Natural killer cell (primary cell): ENCODE data around the gene MFSD11. TPM values are rescaled to one million over a fixed set of nuclear protein-coding genes. Genes with fewer than 3 reads are reported as not detected.

Experiments
- ATAC-seq, 3 donors: fragments of 150-1000 bp in 2 of 3; fragments of 200-7000 bp in 1 of 3; cut with Tn5 transposase; 1 replicate in 1 of 3; 2 replicates in 2 of 3; pipeline ENCODE4 v1.10.0; 2021; ENCODE audit warnings: mild to moderate bottlenecking in 2 of 3, moderate library complexity in 2 of 3
- DNase-seq, 2 donors: peaks; one replicate each; pipeline versions ENCODE4 v3.0.0 to v3.0.0-alpha.2; 2013 to 2021; ENCODE audit warnings: mixed read lengths in 1 of 2
- H3K27ac ChIP-seq: one replicate; pipeline ENCODE4 v1.5.1; 2013; ENCODE audit warnings: mild to moderate bottlenecking, low read length
- H3K27me3 ChIP-seq: one replicate; pipeline ENCODE4 v1.6.1; 2013; ENCODE audit warnings: low read length; ENCODE audit not compliant: control insufficient read depth, insufficient read depth
- H3K36me3 ChIP-seq: one replicate; pipeline ENCODE4 v1.6.1; 2013; ENCODE audit warnings: low read length; ENCODE audit not compliant: control insufficient read depth, insufficient read depth
- H3K4me1 ChIP-seq: one replicate; pipeline ENCODE4 v1.6.1; 2013; ENCODE audit warnings: low read length; ENCODE audit not compliant: control insufficient read depth, insufficient read depth
- H3K4me3 ChIP-seq: one replicate; pipeline ENCODE4 v1.5.1; 2013; ENCODE audit warnings: low read length
- H3K9me3 ChIP-seq: one replicate; pipeline ENCODE4 v1.6.1; 2013; ENCODE audit warnings: low read length; ENCODE audit not compliant: control insufficient read depth, insufficient read depth
- H3K27ac Mint-ChIP-seq, 2 donors: one replicate each; pipeline ENCODE4 v1.8.0; 2022; ENCODE audit warnings: mild to moderate bottlenecking in 2 of 2, mixed read lengths in 2 of 2, moderate library complexity in 1 of 2
- H3K27me3 Mint-ChIP-seq, 2 donors: one replicate each; pipeline ENCODE4 v1.8.0; 2022; ENCODE audit warnings: low read depth in 2 of 2, mixed read lengths in 2 of 2
- H3K36me3 Mint-ChIP-seq: one replicate; pipeline ENCODE4 v1.8.0; 2022; ENCODE audit warnings: mixed read lengths
- H3K4me1 Mint-ChIP-seq, 2 donors: one replicate each; pipeline ENCODE4 v1.8.0; 2022; ENCODE audit warnings: mixed read lengths in 2 of 2
- H3K4me3 Mint-ChIP-seq: one replicate; pipeline ENCODE4 v1.8.0; 2022; ENCODE audit warnings: mild to moderate bottlenecking, moderate library complexity, mixed read lengths
- H3K9me3 Mint-ChIP-seq, 2 donors: one replicate each; pipeline ENCODE4 v1.8.0; 2022; ENCODE audit warnings: mixed read lengths in 2 of 2
- WGBS: methylation state at CpG from one replicate; pipeline ENCODE4 v1.1.7; 2013; ENCODE audit warnings: missing lambda C conversion rate; ENCODE audit not compliant: insufficient coverage; 5-methylcytosine and 5-hydroxymethylcytosine counted together
- intact Hi-C: fragments of 100-400 bp; cut with micrococcal nuclease; formaldehyde crosslinking; loops from one replicate; pipeline ENCODE4 v1.14.2; 2022
- total RNA-seq, 4 donors: library from RNA; stranded (reverse); fragments of 120-200 nt in 1 of 4; gene quantifications; one replicate each; pipeline versions ENCODE4 v1.2.3 to v1.2.4, GENCODE V29; 2013 to 2022
- TF ChIP-seq, protein P1 (sequence below): fragments of 200-600 bp; IDR thresholded peaks from one replicate; pipeline ENCODE4 v1.8.0; 2022; ENCODE audit warnings: antibody characterized with exemption

MFSD11 gene
- total RNA-seq, 3 donors from 2014 or later (not counting 1 experiment from before 2014, with no cell fraction given): 32.7 to 44.0 (median 33.9) TPM

DNA sequence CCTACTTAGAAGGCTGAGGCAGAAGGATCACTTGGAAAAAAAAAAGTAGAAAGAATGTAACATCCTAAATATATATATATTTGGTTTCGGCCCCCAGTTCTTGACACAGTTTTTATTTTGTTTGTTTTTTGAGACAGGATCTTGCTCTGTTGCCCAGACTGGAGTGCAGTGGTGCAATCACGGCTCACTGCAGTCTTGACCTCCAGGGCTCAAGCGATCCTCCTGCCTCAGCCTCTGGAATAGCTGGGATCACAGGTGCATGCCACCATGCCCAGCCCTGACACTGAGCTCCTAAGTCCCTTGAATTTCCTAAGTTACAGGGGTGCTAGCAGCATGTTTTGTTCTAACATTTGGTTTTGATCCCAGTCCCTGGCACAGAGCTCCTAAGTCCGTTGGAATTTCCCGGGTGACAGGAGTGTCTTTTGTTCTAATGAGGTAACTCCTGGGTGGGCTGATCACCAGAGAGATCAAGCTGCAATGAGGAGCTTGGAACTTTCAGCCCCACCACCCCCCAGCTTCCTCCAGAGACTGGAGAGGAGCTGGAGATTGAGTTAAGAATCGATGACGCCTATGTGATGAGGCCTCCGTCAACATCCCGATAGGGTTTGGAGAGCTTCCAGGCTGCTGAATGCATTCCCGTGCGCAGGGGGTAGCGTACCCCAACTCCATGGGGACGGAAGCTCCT is 47.2 kb upstream of the MFSD11 start:
- H3K4me3 Mint-ChIP-seq: no peak overlapping the region
- H3K4me1 ChIP-seq: no peaks in the 10 kb centered on the region
- H3K36me3 ChIP-seq: no peaks in the 10 kb centered on the region
- H3K9me3 Mint-ChIP-seq: no peaks in the 10 kb centered on the region
- H3K27ac ChIP-seq: no peak overlapping the region
- no peak for DNase-seq
- no peak for ATAC-seq
- peaks cover 0 to 5% of the 10 kb centered on the region in 2 donors for H3K4me1 Mint-ChIP-seq
- no peaks in the 10 kb centered on the region for H3K36me3 Mint-ChIP-seq
- intact Hi-C loops: no loop called here
- no peak overlapping the region for H3K4me3 ChIP-seq
- WGBS: 98% methylated on average over 13 of the region's 13 CpGs
- TF ChIP-seq, protein P1, sequence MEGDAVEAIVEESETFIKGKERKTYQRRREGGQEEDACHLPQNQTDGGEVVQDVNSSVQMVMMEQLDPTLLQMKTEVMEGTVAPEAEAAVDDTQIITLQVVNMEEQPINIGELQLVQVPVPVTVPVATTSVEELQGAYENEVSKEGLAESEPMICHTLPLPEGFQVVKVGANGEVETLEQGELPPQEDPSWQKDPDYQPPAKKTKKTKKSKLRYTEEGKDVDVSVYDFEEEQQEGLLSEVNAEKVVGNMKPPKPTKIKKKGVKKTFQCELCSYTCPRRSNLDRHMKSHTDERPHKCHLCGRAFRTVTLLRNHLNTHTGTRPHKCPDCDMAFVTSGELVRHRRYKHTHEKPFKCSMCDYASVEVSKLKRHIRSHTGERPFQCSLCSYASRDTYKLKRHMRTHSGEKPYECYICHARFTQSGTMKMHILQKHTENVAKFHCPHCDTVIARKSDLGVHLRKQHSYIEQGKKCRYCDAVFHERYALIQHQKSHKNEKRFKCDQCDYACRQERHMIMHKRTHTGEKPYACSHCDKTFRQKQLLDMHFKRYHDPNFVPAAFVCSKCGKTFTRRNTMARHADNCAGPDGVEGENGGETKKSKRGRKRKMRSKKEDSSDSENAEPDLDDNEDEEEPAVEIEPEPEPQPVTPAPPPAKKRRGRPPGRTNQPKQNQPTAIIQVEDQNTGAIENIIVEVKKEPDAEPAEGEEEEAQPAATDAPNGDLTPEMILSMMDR: no peak
- H3K9me3 ChIP-seq: no peaks in the 10 kb centered on the region
- no peaks in the 10 kb centered on the region for H3K27me3 ChIP-seq
- H3K27me3 Mint-ChIP-seq: no peaks in the 10 kb centered on the region
- no peak overlapping the region for H3K27ac Mint-ChIP-seq

DNA sequence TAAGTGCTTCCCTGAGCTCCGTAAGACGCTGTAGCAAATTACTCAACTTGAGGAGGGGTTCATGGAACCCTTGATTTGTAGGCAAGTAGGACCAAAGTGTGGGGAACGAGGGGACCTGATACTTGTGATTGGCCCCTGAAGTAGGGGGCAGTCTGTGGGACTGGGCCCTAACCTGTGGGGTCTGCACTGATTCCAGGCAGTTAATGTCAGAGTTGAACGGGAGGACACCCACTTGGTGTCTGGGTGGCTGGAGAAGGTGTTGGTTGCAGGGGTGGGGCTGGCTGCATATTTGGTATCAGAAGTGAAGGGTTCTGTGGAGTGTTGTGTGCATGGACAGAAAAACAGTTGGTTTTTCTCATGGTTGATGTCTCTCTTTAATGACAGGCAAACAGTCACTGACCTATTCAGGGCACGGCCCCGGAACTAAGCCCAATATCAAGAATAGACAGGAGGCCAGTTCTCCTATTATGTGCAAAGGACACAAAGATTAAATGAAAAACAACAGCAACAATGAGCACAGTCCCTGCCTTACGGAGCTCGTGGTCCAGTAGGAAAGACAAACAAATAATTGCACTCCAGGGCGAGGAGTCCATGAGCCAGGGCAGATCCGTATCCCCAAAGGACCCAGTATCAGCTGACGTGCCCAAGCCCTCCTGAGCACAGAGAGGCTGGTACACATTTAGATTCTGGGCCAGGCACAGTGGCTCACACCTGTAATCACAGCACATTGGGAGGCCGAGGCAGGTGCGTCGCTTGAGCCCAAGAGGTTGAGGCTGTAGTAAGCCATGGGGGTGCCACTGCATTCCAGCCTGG is 46.3 kb upstream of the MFSD11 start:
- no peaks in the 10 kb centered on the region for H3K27me3 Mint-ChIP-seq
- H3K36me3 Mint-ChIP-seq: no peaks in the 10 kb centered on the region
- H3K9me3 Mint-ChIP-seq: no peaks in the 10 kb centered on the region
- H3K27me3 ChIP-seq: no peaks in the 10 kb centered on the region
- TF ChIP-seq, protein P1: no peak
- DNase-seq (no peak), ATAC-seq (no peak)
- H3K36me3 ChIP-seq: no peaks in the 10 kb centered on the region
- no peak overlapping the region for H3K4me3 Mint-ChIP-seq
- no peaks in the 10 kb centered on the region for H3K4me1 ChIP-seq
- WGBS: 94% methylated on average over 14 of the region's 14 CpGs
- intact Hi-C loops: no loop called here
- no peak overlapping the region for H3K27ac Mint-ChIP-seq
- no peak overlapping the region for H3K4me3 ChIP-seq
- H3K27ac ChIP-seq: no peak overlapping the region
- H3K9me3 ChIP-seq: no peaks in the 10 kb centered on the region
- H3K4me1 Mint-ChIP-seq: peaks cover 0 to 12% of the 10 kb centered on the region in 2 donors

DNA sequence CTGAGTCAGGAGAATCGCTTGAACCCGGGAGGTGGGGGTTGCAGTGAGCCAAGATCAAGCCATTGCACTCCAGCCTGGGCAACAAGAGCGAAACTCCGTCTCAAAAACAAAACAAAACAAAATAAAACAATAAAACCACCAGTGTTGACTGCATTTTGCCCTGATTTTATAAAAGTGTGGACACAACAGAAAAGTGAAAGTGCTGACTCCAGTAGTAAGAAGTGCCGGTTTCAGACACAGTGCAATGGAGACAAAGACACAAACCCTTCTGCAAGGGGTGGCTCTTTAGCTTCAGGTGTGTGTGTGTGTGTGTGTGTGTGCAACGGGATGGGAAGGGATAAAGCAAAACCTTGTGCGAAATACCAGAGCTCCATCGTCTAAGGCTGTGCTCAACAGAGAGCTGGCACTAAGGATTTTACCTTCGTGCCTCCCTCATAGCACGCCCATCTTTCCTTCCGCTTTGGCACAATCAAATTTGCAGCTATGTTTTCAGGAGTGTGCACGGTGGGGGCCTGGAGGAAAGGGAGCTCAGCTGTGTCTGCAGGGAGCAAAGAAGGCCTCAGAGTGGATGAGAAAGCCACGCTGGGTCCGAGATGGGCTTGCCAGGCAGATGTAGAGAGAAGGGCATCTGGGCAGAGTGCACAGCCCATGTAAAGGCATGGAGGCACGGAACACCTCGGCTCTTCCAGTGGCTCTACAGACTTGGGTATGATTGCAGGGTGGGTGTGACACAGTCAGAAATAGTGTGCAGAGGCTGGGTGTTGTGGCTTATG is 42.7 kb upstream of the MFSD11 start:
- DNase-seq (no peak), ATAC-seq (no peak)
- intact Hi-C loops: no loop called here
- no peak overlapping the region for H3K27ac ChIP-seq
- H3K27ac Mint-ChIP-seq: no peak overlapping the region
- H3K27me3 Mint-ChIP-seq: no peaks in the 10 kb centered on the region
- H3K4me3 Mint-ChIP-seq: no peak overlapping the region
- TF ChIP-seq, protein P1: no peak
- H3K4me1 ChIP-seq: peaks cover 15% of the 10 kb centered on the region
- peaks cover 0 to 26% of the 10 kb centered on the region in 2 donors for H3K4me1 Mint-ChIP-seq
- 89% methylated on average over 16 of the region's 16 CpGs for WGBS
- no peaks in the 10 kb centered on the region for H3K9me3 ChIP-seq
- H3K9me3 Mint-ChIP-seq: no peaks in the 10 kb centered on the region
- H3K27me3 ChIP-seq: no peaks in the 10 kb centered on the region
- H3K36me3 ChIP-seq: no peaks in the 10 kb centered on the region
- no peaks in the 10 kb centered on the region for H3K36me3 Mint-ChIP-seq
- no peak overlapping the region for H3K4me3 ChIP-seq
